ENCODE results near the gene ZSCAN16.

GRCh38 chr6:28152531-28152930, 28.1 kb downstream of the ZSCAN16 start:
- no peak for TF ChIP-seq CTCF (conservative IDR thresholded peaks at IDR 0.05 in 1 of 2, IDR thresholded peaks at IDR 0.05 in 1 of 2; ENCODE audit: extremely low read depth in 1 of 2, insufficient read depth in 1 of 2, low read depth in 1 of 2, low read length in 2 of 2)
- no peak for TF ChIP-seq EZH2 (IDR thresholded peaks at IDR 0.05; ENCODE audit: borderline replicate concordance, low read length)

Data from mammary epithelial cell (primary cell).